K562 (cell line): ENCODE measurements around the gene ICAM2. TPM values are rescaled to one million over a fixed set of nuclear protein-coding genes. Genes with fewer than 3 reads are reported as not detected.
A peak's percentile ranks its signal among the peaks of the same experiment; 100 is the strongest.

ENCODE experiments used
- ATAC-seq: fragments of 200-7000 bp; cut with Tn5 transposase; 3 replicates; pipeline ENCODE4 v1.9.1; 2020; ENCODE audit warnings: moderate library complexity
- BruUV-seq: library from RNA; stranded (reverse); fragments of 400-500 nt; replicated peaks from 2 replicates; lab custom pipeline; 2021; lab: Mats Ljungman, UMichigan
- CTCF ChIA-PET: fragments of 300-600 bp; formaldehyde crosslinking; extraction: SDS; loops from one replicate; lab custom pipeline; 2021; ENCODE audit warnings: low intra/inter-chr PET ratio; lab: Yijun Ruan, JAX
- POLR2A ChIA-PET: fragments of 300-600, 350-650 bp; sonication (Branson Sonifier 250); formaldehyde crosslinking; extraction: SDS; loops from one replicate; lab custom pipeline; 2021; ENCODE audit warnings: antibody characterized with exemption, inconsistent platforms; lab: Yijun Ruan, JAX
- DNase-seq, 4 experiments: peaks; one replicate each; pipeline versions ENCODE4 v3.0.0 to v3.0.0-alpha.2; 2011 to 2018; ENCODE audit warnings: low spot score in 3 of 4, mixed read lengths in 3 of 4; ENCODE audit errors: extremely low read depth in 1 of 4
- FAIRE-seq: peaks from 2 replicates; lab custom pipeline; 2011; peaks lifted over from hg19 to GRCh38; lab: Jason Lieb, UNC
- H2AFZ ChIP-seq: 2 replicates; pipeline ENCODE4 v1.6.0; 2011; ENCODE audit warnings: low read depth, low read length, control low read depth, inconsistent platforms
- H3K27ac ChIP-seq: fragments of 200-600 bp; 3 replicates; pipeline ENCODE4 v1.8.0; 2011; ENCODE audit warnings: low read depth, mild to moderate bottlenecking, control low read depth, inconsistent platforms, low read length, moderate library complexity, mixed read lengths; ENCODE audit errors: extremely low read depth
- H3K27me3 ChIP-seq, 2 experiments: fragments of 300-600 bp in 1 of 2; 2 replicates in 1 of 2; 3 replicates in 1 of 2; pipeline versions ENCODE4 v1.6.0 to v1.8.0; 2011; ENCODE audit warnings: inconsistent platforms in 2 of 2, low read length in 2 of 2, mild to moderate bottlenecking in 1 of 2, mixed read lengths in 1 of 2, moderate library complexity in 1 of 2; ENCODE audit not compliant: control insufficient read depth in 2 of 2, insufficient read depth in 2 of 2
- H3K36me3 ChIP-seq: fragments of 300-600 bp; 3 replicates; pipeline ENCODE4 v1.8.0; 2011; ENCODE audit warnings: mild to moderate bottlenecking, low read length, inconsistent platforms; ENCODE audit not compliant: control insufficient read depth, insufficient read depth
- H3K4me1 ChIP-seq, 2 experiments: fragments of 200-600 bp in 1 of 2; replicated peaks in 1 of 2; 2 replicates in 1 of 2; 3 replicates in 1 of 2; pipeline versions ENCODE4 v1.5.1 to v1.8.0; 2011; ENCODE audit warnings: inconsistent platforms in 2 of 2, low read length in 2 of 2, mild to moderate bottlenecking in 1 of 2, mixed read lengths in 1 of 2, moderate library complexity in 1 of 2; ENCODE audit not compliant: control insufficient read depth in 2 of 2, insufficient read depth in 2 of 2
- H3K4me2 ChIP-seq: 2 replicates; pipeline ENCODE4 v1.6.1; 2011; ENCODE audit warnings: low read length, control low read depth, inconsistent platforms, mixed read lengths; ENCODE audit not compliant: insufficient read depth
- H3K4me3 ChIP-seq: fragments of 200-600 bp; sonication (generic), shearing (Covaris generic); 2 replicates; pipeline ENCODE4 v1.5.1; 2016; ENCODE audit warnings: control low read depth, inconsistent platforms
- H3K79me2 ChIP-seq: fragments of 200-600 bp; 3 replicates; pipeline ENCODE4 v1.8.0; 2011; ENCODE audit warnings: low read length, inconsistent platforms; ENCODE audit not compliant: control insufficient read depth, insufficient read depth
- H3K9ac ChIP-seq, 2 experiments: 2 replicates each; pipeline versions ENCODE4 v1.6.0 to v1.6.1; 2011; ENCODE audit warnings: low read depth in 2 of 2, low read length in 2 of 2, control low read depth in 1 of 2, inconsistent platforms in 1 of 2, mild to moderate bottlenecking in 1 of 2, mixed read lengths in 1 of 2; ENCODE audit not compliant: insufficient read depth in 1 of 2
- H3K9me1 ChIP-seq: one replicate; pipeline ENCODE4 v1.6.0; 2011; ENCODE audit warnings: inconsistent platforms, mild to moderate bottlenecking, low read length, moderate library complexity; ENCODE audit not compliant: control insufficient read depth, insufficient read depth
- H3K9me3 ChIP-seq: replicated peaks from 2 replicates; pipeline ENCODE4 v1.5.1; 2011; ENCODE audit warnings: low read depth, low read length, inconsistent platforms; ENCODE audit not compliant: control insufficient read depth, insufficient read depth
- H4K20me1 ChIP-seq: replicated peaks from 2 replicates; pipeline ENCODE4 v1.6.1; 2011; ENCODE audit warnings: low read length, inconsistent platforms, mixed read lengths; ENCODE audit not compliant: control insufficient read depth, insufficient read depth
- CBFA2T2 ChIP-seq: fragments of 450-650 bp; conservative IDR thresholded peaks from 2 replicates; pipeline ENCODE4 v1.6.1; 2017; ENCODE audit warnings: mild to moderate bottlenecking
- CCAR2 ChIP-seq: fragments of 200-400 bp; formaldehyde crosslinking; IDR thresholded peaks from 2 replicates; pipeline ENCODE4 v1.6.1; 2017; ENCODE audit warnings: mild to moderate bottlenecking, low read depth, low read length
- HMGN3 ChIP-seq: IDR thresholded peaks from 2 replicates; pipeline ENCODE4 v1.6.1; 2011; ENCODE audit warnings: borderline replicate concordance, low read depth, mild to moderate bottlenecking, mixed read lengths, low read length; ENCODE audit not compliant: insufficient read length; ENCODE audit errors: extremely low read depth
- SMAD1 ChIP-seq: fragments of 150-350 bp; IDR thresholded peaks from 2 replicates; pipeline ENCODE4 v1.6.1; 2014; ENCODE audit warnings: low read length, low read depth; ENCODE audit not compliant: partially characterized antibody
- SPI1 ChIP-seq: IDR thresholded peaks from 2 replicates; pipeline ENCODE4 v1.6.1; 2011; ENCODE audit warnings: low read depth, low read length, control low read depth, borderline replicate concordance
- ZNF121 ChIP-seq: sonication (generic); formaldehyde crosslinking; conservative IDR thresholded peaks from 2 replicates; pipeline ENCODE4 v1.8.0; 2022; ENCODE audit warnings: missing genetic modification reagents
- ZNF77 ChIP-seq: fragments of 250-450 bp; sonication (Bioruptor Pico); IDR thresholded peaks from 2 replicates; pipeline ENCODE4 v1.5.0; 2020
- WGBS: fragments of 100-300 bp; shearing (Covaris generic); methylation state at CpG from one replicate; pipeline ENCODE4 v1.1.6; 2016; ENCODE audit warnings: low coverage, mixed read lengths; ENCODE audit not compliant: insufficient coverage; ENCODE audit errors: missing lambda C conversion rate; 5-methylcytosine and 5-hydroxymethylcytosine counted together
- in situ Hi-C: fragments of 300-500 bp; cut with MboI; formaldehyde crosslinking; loops from 4 replicates; pipeline ENCODE4 v1.15.0; 2018; ENCODE audit warnings: inconsistent platforms, mixed read lengths
- intact Hi-C: fragments of 100-400 bp; cut with micrococcal nuclease; formaldehyde crosslinking; loops from 2 replicates; pipeline ENCODE4 v1.14.2; 2022
- polyA plus RNA-seq, 8 experiments: library from polyadenylated mRNA; depleted of rRNA in 4 of 8; stranded (reverse) in 5 of 8; unstranded in 3 of 8; fragments of >200 nt; fragmentation: Nextera tagmentation in 2 of 8; fragmentation: Illumina TruSeq in 1 of 8; extraction: Ambion mirVana in 2 of 8; extraction: Trizol in 1 of 8; gene quantifications; 2 replicates each; pipeline versions ENCODE4 v1.2.1 to v1.2.3, GENCODE V29; 2011 to 2014; ENCODE audit warnings: inconsistent platforms in 1 of 8, missing spikeins in 1 of 8
- total RNA-seq, 7 experiments: library from RNA; depleted of rRNA in 6 of 7; stranded (reverse); fragments of >200 nt in 6 of 7; fragmentation: Illumina TruSeq in 2 of 7; extraction: Trizol in 2 of 7; gene quantifications; 2 replicates each; pipeline versions ENCODE4 v1.2.1 to v1.2.3, GENCODE V29; 2011 to 2021; ENCODE audit warnings: low replicate concordance in 1 of 7

ICAM2 gene
- total and polyA plus RNA-seq, 9 of the 15 experiments (the other 6 are each of a cell fraction or from before 2014, with no cell fraction given), result 37.9 to 89.4 (median 60.6) TPM

DNA sequence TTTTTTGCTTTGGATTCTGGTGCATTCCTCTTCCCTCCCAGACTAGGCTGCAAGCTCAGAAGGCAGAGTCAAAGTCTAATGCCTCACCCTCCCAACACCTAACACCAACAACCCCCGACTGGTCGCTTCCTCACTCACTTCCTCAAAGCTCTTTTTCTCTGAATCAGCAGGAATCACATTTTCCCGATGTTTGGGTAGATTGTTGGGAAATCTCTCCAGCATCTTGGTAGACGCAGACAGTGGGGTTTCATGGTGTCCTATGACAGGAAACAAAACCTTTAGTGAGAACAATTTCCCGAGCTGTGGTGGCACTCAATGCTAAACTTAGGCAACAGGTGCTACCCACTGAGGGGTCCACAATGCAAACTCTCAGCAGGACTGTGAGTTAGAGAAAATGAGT, 39.9 kb upstream of the ICAM2 start:
- Histone ChIP-seq H3K4me3 (no peak overlapping the region), H4K20me1 (no peaks in the 10 kb centered on the region), H3K4me1 (peaks cover 0 to 4% of the 10 kb centered on the region in 2 experiments; a peak in 1 of 5 replicates), H3K9ac (no peak overlapping the region), H3K36me3 (peaks cover 9% of the 10 kb centered on the region; the same call in 1 of the 3 replicates), H3K27ac (no peak overlapping the region), H3K4me2 (no peak overlapping the region), H3K79me2 (no peaks in the 10 kb centered on the region), H3K9me1 (no peaks in the 10 kb centered on the region), H3K9me3 (no peaks in the 10 kb centered on the region), H2AFZ (no peak overlapping the region), H3K27me3 (no peaks in the 10 kb centered on the region)
- no peak for DNase-seq
- intact Hi-C loops (loop anchor here (10.0 kb wide), 1 partner anchor 224 kb away; no protein-coding TSS in a partner anchor), in situ Hi-C loops (loop anchor here (5.0 kb wide), 1 partner anchor 72 kb away; the partner anchor contains the start of gene ERN1)
- BruUV-seq, result no TSS peak
- TF ChIP-seq SMAD1 (no peak), ZNF77 (no peak), CBFA2T2 (no peak), SPI1 (peak; percentile 23; the same call in 1 of the 2 replicates), CCAR2 (no peak)
- ChIA-PET CTCF (no interaction called here), POLR2A (interaction anchor here (0.6 to 1.3 kb wide), 2 partner anchors 22 to 159 kb away, joined by 3 read pairs; no protein-coding TSS in a partner anchor)
- WGBS, result 80% methylated on average over 5 of the region's 5 CpGs
- FAIRE-seq, result no peak
- no peak for ATAC-seq

- ChIA-PET POLR2A (interaction anchor here (0.7 to 1.3 kb wide), 2 partner anchors 22 to 74 kb away, joined by 3 read pairs; no protein-coding TSS in a partner anchor), CTCF (no interaction called here)
- no peaks in the 10 kb centered on the region for H4K20me1 ChIP-seq
- WGBS, result 84% methylated on average over 2 of the region's 2 CpGs
- H3K9me1 ChIP-seq, result no peaks in the 10 kb centered on the region
- peaks cover 14% of the 10 kb centered on the region; the same call in 2 of the 3 replicates for H3K36me3 ChIP-seq
- in situ Hi-C loops (loop anchor here (5.0 kb wide), 1 partner anchor 73 kb away; the partner anchor contains the start of gene ERN1), intact Hi-C loops (loop anchor here (10.0 kb wide), 1 partner anchor 225 kb away; no protein-coding TSS in a partner anchor)
- H3K27me3 ChIP-seq, result no peaks in the 10 kb centered on the region
- no peak overlapping the region for H3K4me3 ChIP-seq
- no peak overlapping the region for H3K9ac ChIP-seq
- no peak for DNase-seq
- TF ChIP-seq ZNF121 (CRISPR knock-in tag), result peak; percentile 54; the same call in 1 of the 2 replicates
- no peak for TF ChIP-seq HMGN3
- ATAC-seq, result no peak
- H3K4me1 ChIP-seq, result peaks cover 0 to 4% of the 10 kb centered on the region in 2 experiments; a peak in 1 of 5 replicates
- no peak for FAIRE-seq
- H2AFZ ChIP-seq, result no peak overlapping the region
- no peak overlapping the region for H3K4me2 ChIP-seq
- no peaks in the 10 kb centered on the region for H3K79me2 ChIP-seq
- H3K27ac ChIP-seq, result no peak overlapping the region
- no TSS peak for BruUV-seq
- H3K9me3 ChIP-seq, result no peaks in the 10 kb centered on the region
Measured at GRCh38 chr17:64059756-64060155, 39.3 kb upstream of the ICAM2 start.
